ENCODE measurements around the gene SH3RF1. TPM values are rescaled to one million over a fixed set of nuclear protein-coding genes. Genes with fewer than 3 reads are reported as not detected.

Gene SH3RF1
- polyA plus RNA-seq, 2 donors: 1.8 to 3.1 TPM

DNA sequence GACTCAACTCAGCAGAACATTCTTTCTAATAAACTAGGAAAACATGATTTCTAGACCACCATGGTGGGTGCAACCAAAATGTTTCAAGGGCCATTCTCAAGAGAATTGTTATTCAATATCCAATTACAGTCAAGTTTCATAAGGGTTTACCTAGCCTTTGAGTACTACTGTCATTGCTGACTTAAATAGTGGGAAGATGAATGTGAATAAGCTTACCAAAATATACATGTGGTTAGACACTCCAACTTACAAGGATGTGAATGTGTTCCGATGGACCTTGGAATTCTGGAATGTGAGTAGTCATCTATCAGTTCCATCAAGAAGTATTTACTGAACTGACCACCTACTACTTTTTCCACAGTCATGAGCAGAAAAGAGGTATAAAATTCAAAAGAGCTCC lies 16.9 kb downstream of the SH3RF1 start:
- WGBS, 2 donors: 0% methylated on average over 1 of the region's 1 CpG
- H3K36me3 ChIP-seq (ENCODE audit: control insufficient read depth in 2 of 2, insufficient read depth in 2 of 2, low read length in 1 of 2): no peaks in the 10 kb centered on the region
- H3K27ac ChIP-seq (ENCODE audit: low read depth in 2 of 2, low read length in 1 of 2): no peak overlapping the region
- no peak overlapping the region for H3K4me3 ChIP-seq (ENCODE audit: low read depth in 1 of 2, low read length in 2 of 2)
- no peaks in the 10 kb centered on the region for H3K9me3 ChIP-seq (ENCODE audit: control insufficient read depth in 2 of 2, insufficient read depth in 1 of 2, low read depth in 1 of 2, low read length in 1 of 2)
- H3K27me3 ChIP-seq (ENCODE audit: control insufficient read depth in 1 of 2, insufficient read depth in 2 of 2, low read length in 2 of 2): no peaks in the 10 kb centered on the region
- H3K4me1 ChIP-seq (ENCODE audit: control insufficient read depth in 2 of 2, insufficient read depth in 2 of 2, low read length in 1 of 2): no peaks in the 10 kb centered on the region

DNA sequence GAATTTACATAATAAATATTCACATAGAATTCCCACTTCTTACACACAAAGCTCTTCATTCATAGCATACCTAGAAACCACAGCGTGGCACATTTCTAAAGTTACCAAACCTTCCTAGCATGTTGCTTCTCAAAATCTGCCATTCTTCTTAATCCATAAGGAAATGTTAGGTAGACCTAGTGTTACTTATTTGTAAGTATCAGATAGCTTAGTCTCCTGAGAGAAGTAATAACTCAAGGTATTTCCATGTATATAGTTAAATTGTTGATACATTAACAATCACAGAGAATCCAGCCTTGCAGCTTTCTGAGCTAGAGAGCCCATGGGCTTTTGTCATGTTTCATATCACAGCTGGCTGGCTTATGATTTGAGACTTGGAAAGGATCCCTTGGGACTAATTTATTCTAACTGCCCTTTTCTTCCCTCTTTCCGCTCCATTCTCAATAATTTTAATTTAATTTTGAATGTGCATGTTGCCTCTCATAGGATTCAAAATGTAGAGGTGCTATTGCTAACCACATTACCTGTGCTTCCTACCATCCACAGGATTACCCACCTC lies 17.6 kb downstream of the SH3RF1 start:
- H3K36me3 ChIP-seq (ENCODE audit: control insufficient read depth in 2 of 2, insufficient read depth in 2 of 2, low read length in 1 of 2): no peaks in the 10 kb centered on the region
- H3K4me3 ChIP-seq (ENCODE audit: low read depth in 1 of 2, low read length in 2 of 2): no peak overlapping the region
- H3K4me1 ChIP-seq (ENCODE audit: control insufficient read depth in 2 of 2, insufficient read depth in 2 of 2, low read length in 1 of 2): no peaks in the 10 kb centered on the region
- no peaks in the 10 kb centered on the region for H3K27me3 ChIP-seq (ENCODE audit: control insufficient read depth in 1 of 2, insufficient read depth in 2 of 2, low read length in 2 of 2)
- H3K9me3 ChIP-seq (ENCODE audit: control insufficient read depth in 2 of 2, insufficient read depth in 1 of 2, low read depth in 1 of 2, low read length in 1 of 2): no peaks in the 10 kb centered on the region
- WGBS, 2 donors: 72 to 74% methylated on average over 2 of the region's 2 CpGs
- no peak overlapping the region for H3K27ac ChIP-seq (ENCODE audit: low read depth in 2 of 2, low read length in 1 of 2)

DNA sequence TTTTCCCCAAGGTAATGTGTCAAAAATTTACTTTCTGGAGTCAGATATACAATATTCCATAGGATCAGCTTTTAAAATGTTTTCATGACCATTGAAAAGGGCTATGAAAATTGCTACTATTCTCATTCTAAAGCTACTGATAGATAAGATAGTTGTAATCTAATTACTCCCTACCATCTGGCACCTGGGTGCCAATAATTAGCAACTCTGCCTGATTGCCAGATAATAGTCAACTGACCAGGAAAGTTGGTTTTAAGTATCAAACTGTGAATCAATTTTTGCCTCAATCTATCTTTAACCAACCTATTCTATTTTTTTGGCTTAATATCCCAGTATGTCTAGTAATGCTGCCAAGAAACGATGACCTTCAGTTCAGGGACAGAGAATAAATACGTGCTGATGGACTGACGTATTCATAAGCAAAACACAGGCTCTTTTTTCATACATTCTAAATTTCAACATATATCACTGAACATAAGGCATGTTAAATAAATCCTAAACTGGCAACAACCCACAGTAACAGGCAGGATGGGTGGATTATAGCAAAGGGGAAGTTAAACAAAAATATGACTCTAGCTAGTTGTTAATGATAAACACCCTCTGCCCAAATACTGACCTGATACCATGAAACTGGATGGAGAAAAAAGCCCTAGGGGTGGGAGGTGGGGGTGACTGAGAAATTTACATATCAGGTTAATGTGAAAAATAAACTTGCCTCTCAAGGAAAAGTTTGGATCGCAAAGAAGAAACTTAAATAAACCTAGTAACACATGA lies 18.2 kb downstream of the SH3RF1 start:
- H3K4me3 ChIP-seq (ENCODE audit: low read depth in 1 of 2, low read length in 2 of 2): no peak overlapping the region
- H3K4me1 ChIP-seq (ENCODE audit: control insufficient read depth in 2 of 2, insufficient read depth in 2 of 2, low read length in 1 of 2): no peaks in the 10 kb centered on the region
- 38 to 45% methylated on average over 4 of the region's 4 CpGs for WGBS, 2 donors
- no peaks in the 10 kb centered on the region for H3K36me3 ChIP-seq (ENCODE audit: control insufficient read depth in 2 of 2, insufficient read depth in 2 of 2, low read length in 1 of 2)
- no peak overlapping the region for H3K27ac ChIP-seq (ENCODE audit: low read depth in 2 of 2, low read length in 1 of 2)
- H3K27me3 ChIP-seq (ENCODE audit: control insufficient read depth in 1 of 2, insufficient read depth in 2 of 2, low read length in 2 of 2): no peaks in the 10 kb centered on the region
- H3K9me3 ChIP-seq (ENCODE audit: control insufficient read depth in 2 of 2, insufficient read depth in 1 of 2, low read depth in 1 of 2, low read length in 1 of 2): no peaks in the 10 kb centered on the region

DNA sequence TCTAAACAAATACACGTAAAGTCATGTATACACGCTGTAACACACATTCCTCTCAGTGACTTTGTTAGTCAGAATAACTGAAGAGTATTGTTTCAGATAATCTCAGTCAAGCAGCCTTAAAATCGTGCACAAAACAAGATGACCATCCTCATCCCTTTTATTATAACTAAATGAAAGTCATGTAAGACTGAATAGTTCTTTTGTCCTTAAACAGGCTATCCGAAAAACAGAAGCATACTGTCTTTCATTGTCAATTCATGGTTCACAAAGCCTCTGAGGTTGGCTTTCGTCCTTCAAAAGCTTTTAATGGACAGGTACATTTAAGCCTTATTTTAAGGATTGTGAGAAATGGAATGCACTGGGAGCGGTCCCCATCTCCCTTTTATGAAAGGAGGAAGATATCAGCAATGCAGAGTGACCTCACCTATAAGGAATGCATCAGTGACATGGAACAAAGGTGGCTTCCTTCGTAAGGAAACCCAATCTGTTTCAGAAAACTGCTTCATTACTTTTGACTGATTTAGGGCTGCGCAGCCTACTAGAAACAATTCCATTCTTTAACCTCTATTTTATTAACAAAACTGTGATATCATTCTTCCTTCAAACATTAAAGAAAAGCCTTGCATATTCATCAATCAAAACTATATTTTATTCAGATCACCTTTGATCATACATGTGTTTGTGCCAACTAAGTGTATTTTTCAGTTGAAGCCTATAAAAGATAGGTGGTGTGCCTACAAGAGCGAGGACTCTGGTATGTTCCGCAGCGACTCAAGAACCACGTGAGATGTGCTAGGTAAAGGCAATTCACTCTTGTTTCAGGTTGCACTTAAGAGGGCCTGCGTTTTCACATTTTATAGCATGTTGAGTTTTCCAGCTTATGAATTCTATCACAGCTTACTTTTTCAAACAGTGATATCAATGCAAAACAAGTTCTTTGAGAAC lies 19.2 kb downstream of the SH3RF1 start:
- Histone ChIP-seq H3K27ac (ENCODE audit: low read depth in 2 of 2, low read length in 1 of 2) (no peak overlapping the region), H3K27me3 (ENCODE audit: control insufficient read depth in 1 of 2, insufficient read depth in 2 of 2, low read length in 2 of 2) (no peaks in the 10 kb centered on the region), H3K4me3 (ENCODE audit: low read depth in 1 of 2, low read length in 2 of 2) (no peak overlapping the region), H3K9me3 (ENCODE audit: control insufficient read depth in 2 of 2, insufficient read depth in 1 of 2, low read depth in 1 of 2, low read length in 1 of 2) (no peaks in the 10 kb centered on the region), H3K4me1 (ENCODE audit: control insufficient read depth in 2 of 2, insufficient read depth in 2 of 2, low read length in 1 of 2) (no peaks in the 10 kb centered on the region), H3K36me3 (ENCODE audit: control insufficient read depth in 2 of 2, insufficient read depth in 2 of 2, low read length in 1 of 2) (no peaks in the 10 kb centered on the region)
- 68 to 79% methylated on average over 13 of the region's 13 CpGs for WGBS, 2 donors

DNA sequence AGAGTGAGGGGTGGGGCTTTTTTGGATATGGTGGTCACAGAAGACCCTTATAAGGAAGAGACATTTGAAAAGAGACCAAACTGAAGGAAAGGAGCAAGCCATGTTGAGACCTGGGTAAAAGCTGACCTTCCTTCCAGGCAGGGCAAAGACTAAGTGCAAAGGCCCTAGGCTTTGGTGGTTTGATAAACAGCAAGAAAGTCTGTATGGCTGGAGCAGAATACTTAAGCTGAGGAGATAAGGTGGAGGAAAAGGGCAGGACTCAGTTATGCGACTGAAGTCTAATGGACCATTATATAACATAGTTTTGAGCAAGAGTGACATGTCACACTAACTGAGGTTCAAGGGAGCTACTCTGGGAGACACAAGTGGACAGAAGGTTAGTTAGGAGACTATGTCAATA lies 20.0 kb downstream of the SH3RF1 start:
- Histone ChIP-seq H3K36me3 (ENCODE audit: control insufficient read depth in 2 of 2, insufficient read depth in 2 of 2, low read length in 1 of 2) (no peaks in the 10 kb centered on the region), H3K4me1 (ENCODE audit: control insufficient read depth in 2 of 2, insufficient read depth in 2 of 2, low read length in 1 of 2) (no peaks in the 10 kb centered on the region), H3K4me3 (ENCODE audit: low read depth in 1 of 2, low read length in 2 of 2) (no peak overlapping the region), H3K27me3 (ENCODE audit: control insufficient read depth in 1 of 2, insufficient read depth in 2 of 2, low read length in 2 of 2) (no peaks in the 10 kb centered on the region), H3K27ac (ENCODE audit: low read depth in 2 of 2, low read length in 1 of 2) (no peak overlapping the region), H3K9me3 (ENCODE audit: control insufficient read depth in 2 of 2, insufficient read depth in 1 of 2, low read depth in 1 of 2, low read length in 1 of 2) (no peaks in the 10 kb centered on the region)
- 60 to 90% methylated on average over 1 of the region's 1 CpG for WGBS, 2 donors

DNA sequence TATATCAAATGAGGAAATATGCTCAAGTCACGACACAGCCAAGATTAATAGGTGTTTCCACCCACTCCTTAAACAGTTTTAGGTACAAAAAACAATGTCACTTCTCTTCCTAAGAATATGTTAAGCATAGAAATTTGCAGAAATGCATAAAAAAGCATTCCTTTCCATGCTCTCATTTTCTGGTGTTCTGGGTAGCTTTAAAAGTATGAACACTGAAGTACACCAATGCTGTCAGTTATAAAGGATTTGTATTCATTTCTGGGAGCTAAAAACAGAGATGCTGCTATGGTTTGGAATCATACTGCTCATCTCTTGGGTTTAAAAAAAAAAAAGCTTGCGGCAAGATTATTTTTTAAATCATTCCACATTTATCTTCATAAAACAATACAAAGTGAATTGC lies 20.8 kb downstream of the SH3RF1 start:
- Histone ChIP-seq H3K9me3 (ENCODE audit: control insufficient read depth in 2 of 2, insufficient read depth in 1 of 2, low read depth in 1 of 2, low read length in 1 of 2) (no peaks in the 10 kb centered on the region), H3K27ac (ENCODE audit: low read depth in 2 of 2, low read length in 1 of 2) (no peak overlapping the region), H3K36me3 (ENCODE audit: control insufficient read depth in 2 of 2, insufficient read depth in 2 of 2, low read length in 1 of 2) (no peaks in the 10 kb centered on the region), H3K4me3 (ENCODE audit: low read depth in 1 of 2, low read length in 2 of 2) (no peak overlapping the region), H3K4me1 (ENCODE audit: control insufficient read depth in 2 of 2, insufficient read depth in 2 of 2, low read length in 1 of 2) (no peaks in the 10 kb centered on the region), H3K27me3 (ENCODE audit: control insufficient read depth in 1 of 2, insufficient read depth in 2 of 2, low read length in 2 of 2) (no peaks in the 10 kb centered on the region)
- 45 to 64% methylated on average over 2 of the region's 2 CpGs for WGBS, 2 donors

DNA sequence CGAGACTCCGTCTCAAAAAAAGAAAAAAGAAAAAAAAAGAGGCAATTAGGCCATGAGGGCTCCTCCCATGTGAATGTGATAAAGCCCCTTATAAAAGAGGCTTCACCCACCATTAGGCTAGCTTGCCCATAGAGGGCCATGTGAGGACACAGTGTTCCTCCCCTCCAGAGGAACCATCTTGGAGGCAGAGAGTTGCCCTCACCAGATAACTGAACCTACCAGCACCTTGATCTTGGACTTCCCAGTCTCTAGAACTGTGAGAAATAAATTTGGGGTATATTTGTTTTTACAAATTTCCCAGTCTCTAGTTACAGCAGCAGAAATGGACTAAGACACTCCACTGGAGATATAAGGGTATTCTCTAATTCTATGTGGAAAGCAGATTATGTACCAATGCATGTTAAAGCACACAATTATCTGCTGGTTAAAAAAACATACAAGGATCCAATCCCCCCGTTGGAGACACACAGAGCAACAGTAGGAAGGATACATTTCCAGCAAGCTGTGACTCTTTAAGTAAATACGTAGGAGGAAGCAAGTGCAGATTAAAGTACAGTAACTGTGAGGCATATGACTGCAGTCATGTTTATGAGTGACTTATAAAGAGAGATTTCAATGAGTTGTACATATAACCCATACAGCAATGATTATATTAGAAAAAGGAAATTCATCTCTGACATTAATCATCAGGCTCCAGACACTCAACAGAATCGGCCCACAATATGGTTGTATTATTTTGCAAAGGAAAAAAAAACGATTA lies 21.4 kb downstream of the SH3RF1 start:
- H3K27ac ChIP-seq (ENCODE audit: low read depth in 2 of 2, low read length in 1 of 2): no peak overlapping the region
- WGBS, 2 donors: 43 to 51% methylated on average over 6 of the region's 6 CpGs
- no peaks in the 10 kb centered on the region for H3K36me3 ChIP-seq (ENCODE audit: control insufficient read depth in 2 of 2, insufficient read depth in 2 of 2, low read length in 1 of 2)
- no peak overlapping the region for H3K4me3 ChIP-seq (ENCODE audit: low read depth in 1 of 2, low read length in 2 of 2)
- H3K27me3 ChIP-seq (ENCODE audit: control insufficient read depth in 1 of 2, insufficient read depth in 2 of 2, low read length in 2 of 2): no peaks in the 10 kb centered on the region
- no peaks in the 10 kb centered on the region for H3K9me3 ChIP-seq (ENCODE audit: control insufficient read depth in 2 of 2, insufficient read depth in 1 of 2, low read depth in 1 of 2, low read length in 1 of 2)
- H3K4me1 ChIP-seq (ENCODE audit: control insufficient read depth in 2 of 2, insufficient read depth in 2 of 2, low read length in 1 of 2): no peaks in the 10 kb centered on the region

DNA sequence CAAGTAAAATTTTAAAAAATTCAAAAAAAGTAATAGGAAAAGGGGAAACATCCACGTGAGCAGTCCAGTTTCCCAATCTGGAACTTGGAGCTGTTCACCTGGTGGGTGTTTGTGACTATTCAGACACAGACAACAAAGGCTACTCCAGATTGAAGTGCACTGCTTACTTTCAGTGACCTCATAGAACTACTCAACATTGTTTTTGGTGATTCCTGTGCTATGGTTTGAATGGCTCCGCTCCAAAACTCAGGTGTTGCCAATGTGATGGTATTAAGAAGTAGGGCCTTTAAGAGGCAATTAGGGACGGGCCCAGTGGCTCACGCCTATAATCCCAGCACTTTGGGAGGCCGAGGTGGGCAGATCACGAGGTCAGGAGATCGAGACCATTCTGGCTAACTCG lies 22.1 kb downstream of the SH3RF1 start:
- no peaks in the 10 kb centered on the region for H3K9me3 ChIP-seq (ENCODE audit: control insufficient read depth in 2 of 2, insufficient read depth in 1 of 2, low read depth in 1 of 2, low read length in 1 of 2)
- no peak overlapping the region for H3K4me3 ChIP-seq (ENCODE audit: low read depth in 1 of 2, low read length in 2 of 2)
- 93 to 96% methylated on average over 8 of the region's 8 CpGs for WGBS, 2 donors
- no peaks in the 10 kb centered on the region for H3K4me1 ChIP-seq (ENCODE audit: control insufficient read depth in 2 of 2, insufficient read depth in 2 of 2, low read length in 1 of 2)
- no peak overlapping the region for H3K27ac ChIP-seq (ENCODE audit: low read depth in 2 of 2, low read length in 1 of 2)
- no peaks in the 10 kb centered on the region for H3K27me3 ChIP-seq (ENCODE audit: control insufficient read depth in 1 of 2, insufficient read depth in 2 of 2, low read length in 2 of 2)
- H3K36me3 ChIP-seq (ENCODE audit: control insufficient read depth in 2 of 2, insufficient read depth in 2 of 2, low read length in 1 of 2): no peaks in the 10 kb centered on the region

DNA sequence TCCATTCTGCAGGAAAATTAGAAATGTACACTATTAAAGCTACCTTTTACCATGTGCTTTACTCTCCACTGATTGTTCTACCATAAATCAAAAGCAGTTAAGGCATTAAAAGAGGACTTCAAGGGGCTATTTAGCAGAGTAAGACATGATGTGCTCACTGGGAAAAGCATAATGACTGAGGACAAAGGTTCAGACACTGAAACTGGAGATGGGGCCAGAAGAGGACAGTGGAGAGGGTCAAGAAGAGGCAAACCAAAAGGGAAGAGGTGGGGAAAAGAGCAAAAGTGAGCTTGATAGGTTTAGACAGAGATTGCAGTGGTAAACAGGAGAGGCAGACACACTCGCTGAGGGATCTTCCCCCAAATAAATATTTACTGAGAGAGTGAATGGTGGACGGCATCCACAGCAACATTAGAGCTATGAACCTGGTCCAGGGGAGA lies 23.8 kb downstream of the SH3RF1 start:
- Histone ChIP-seq H3K27ac (ENCODE audit: low read depth in 2 of 2, low read length in 1 of 2) (no peak overlapping the region), H3K36me3 (ENCODE audit: control insufficient read depth in 2 of 2, insufficient read depth in 2 of 2, low read length in 1 of 2) (no peaks in the 10 kb centered on the region), H3K27me3 (ENCODE audit: control insufficient read depth in 1 of 2, insufficient read depth in 2 of 2, low read length in 2 of 2) (no peaks in the 10 kb centered on the region), H3K4me1 (ENCODE audit: control insufficient read depth in 2 of 2, insufficient read depth in 2 of 2, low read length in 1 of 2) (no peaks in the 10 kb centered on the region), H3K9me3 (ENCODE audit: control insufficient read depth in 2 of 2, insufficient read depth in 1 of 2, low read depth in 1 of 2, low read length in 1 of 2) (no peaks in the 10 kb centered on the region), H3K4me3 (ENCODE audit: low read depth in 1 of 2, low read length in 2 of 2) (no peak overlapping the region)
- WGBS, 2 donors: 84 to 91% methylated on average over 2 of the region's 2 CpGs
